Hepatocyte (in vitro differentiated cells): ENCODE data around the gene CYS1. TPM values are rescaled to one million over a fixed set of nuclear protein-coding genes. Genes with fewer than 3 reads are reported as not detected.
A peak's percentile ranks its signal among the peaks of the same experiment; 100 is the strongest.

Source experiments
- DNase-seq: peaks from one replicate; pipeline ENCODE4 v3.0.0-alpha.2; 2016; ENCODE audit warnings: low spot score
- H2AFZ ChIP-seq: fragments of 200-600 bp; sonication (generic); 2 replicates; pipeline ENCODE4 v1.6.0; 2016; ENCODE audit warnings: antibody characterized with exemption, mild to moderate bottlenecking
- H3K27ac ChIP-seq: fragments of 200-600 bp; sonication (generic); 2 replicates; pipeline ENCODE4 v1.5.1; 2016; ENCODE audit warnings: mild to moderate bottlenecking
- H3K27me3 ChIP-seq: fragments of 200-600 bp; sonication (generic); 2 replicates; pipeline ENCODE4 v1.6.1; 2016
- H3K36me3 ChIP-seq: fragments of 200-600 bp; sonication (generic); replicated peaks from 2 replicates; pipeline ENCODE4 v1.5.1; 2016; ENCODE audit warnings: low read depth; ENCODE audit not compliant: insufficient read depth
- H3K4me1 ChIP-seq: fragments of 200-600 bp; sonication (generic); 2 replicates; pipeline ENCODE4 v1.5.1; 2016; ENCODE audit warnings: mild to moderate bottlenecking, moderate library complexity; ENCODE audit not compliant: insufficient read depth
- H3K4me2 ChIP-seq: fragments of 200-600 bp; sonication (generic); 2 replicates; pipeline ENCODE4 v1.6.0; 2016
- H3K4me3 ChIP-seq: fragments of 200-600 bp; sonication (generic); 2 replicates; pipeline ENCODE4 v1.5.1; 2016; ENCODE audit warnings: mild to moderate bottlenecking
- H3K79me2 ChIP-seq: fragments of 200-600 bp; sonication (generic); 2 replicates; pipeline ENCODE4 v1.6.0; 2017; ENCODE audit warnings: mild to moderate bottlenecking
- H3K9me2 ChIP-seq: fragments of 200-600 bp; sonication (generic); replicated peaks from 2 replicates; pipeline ENCODE4 v1.6.0; 2017; ENCODE audit warnings: mild to moderate bottlenecking; ENCODE audit not compliant: insufficient read depth
- H3K9me3 ChIP-seq: fragments of 200-600 bp; sonication (generic); 2 replicates; pipeline ENCODE4 v1.5.1; 2016; ENCODE audit warnings: low read depth, mild to moderate bottlenecking
- H4K20me1 ChIP-seq: fragments of 200-600 bp; sonication (generic); 2 replicates; pipeline ENCODE4 v1.6.0; 2016; ENCODE audit warnings: mild to moderate bottlenecking; ENCODE audit not compliant: insufficient read depth, poor library complexity, severe bottlenecking
- CTCF ChIP-seq: fragments of 200-600 bp; sonication (generic); IDR thresholded peaks from 2 replicates; pipeline ENCODE4 v1.5.1; 2016; ENCODE audit warnings: antibody characterized with exemption, mild to moderate bottlenecking; ENCODE audit not compliant: poor library complexity
- EZH2 ChIP-seq: fragments of 200-600 bp; sonication (generic); IDR thresholded peaks from 2 replicates; pipeline ENCODE4 v1.6.1; 2016; ENCODE audit warnings: antibody characterized with exemption, mild to moderate bottlenecking, borderline replicate concordance
- EZH2phosphoT487 ChIP-seq: fragments of 200-600 bp; sonication (generic); IDR thresholded peaks from one replicate; pipeline ENCODE4 v1.6.1; 2018; ENCODE audit warnings: antibody characterized with exemption, mild to moderate bottlenecking, low read depth, moderate library complexity; ENCODE audit not compliant: unreplicated experiment, severe bottlenecking
- WGBS: methylation state at CpG from one replicate; pipeline ENCODE4 v1.1.6; 2016; ENCODE audit warnings: low lambda C conversion rate; ENCODE audit errors: missing lambda C conversion rate; 5-methylcytosine and 5-hydroxymethylcytosine counted together
- polyA plus RNA-seq: library from polyadenylated mRNA; unstranded; fragments of >200 nt; fragmentation: Nextera tagmentation; extraction: Ambion mirVana; gene quantifications from 2 replicates; pipeline ENCODE4 v1.2.1, GENCODE V29; 2016
- total RNA-seq: library from RNA; depleted of rRNA; stranded (reverse); fragments of >200 nt; gene quantifications from 2 replicates; pipeline ENCODE4 v1.2.3, GENCODE V29; 2014

The CYS1 gene, protein sequence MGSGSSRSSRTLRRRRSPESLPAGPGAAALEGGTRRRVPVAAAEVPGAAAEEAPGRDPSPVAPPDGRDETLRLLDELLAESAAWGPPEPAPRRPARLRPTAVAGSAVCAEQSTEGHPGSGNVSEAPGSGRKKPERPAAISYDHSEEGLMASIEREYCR
- total RNA-seq (1.6 and 2.9 TPM in 2 replicates), polyA plus RNA-seq (0.62 and 2.7 TPM in 2 replicates)

GRCh38 chr2:10079870-10080535 is at the start of gene CYS1:
Gene CYS1, minus strand, starts transcription at chr2:10080411. Its CDS starts 188 bp downstream, at chr2:10080223.
- Histone ChIP-seq H3K4me3 (peak within 1 kb of the TSS; percentile 71), H3K9me3 (no peaks in the 10 kb centered on the region), H3K27me3 (peaks cover 75% of the 10 kb centered on the region), H3K4me1 (peaks cover 6% of the 10 kb centered on the region), H2AFZ (peak within 1 kb of the TSS; percentile 82), H4K20me1 (no peaks in the 10 kb centered on the region), H3K9me2 (no peaks in the 10 kb centered on the region), H3K4me2 (peak within 1 kb of the TSS; percentile 93), H3K27ac (peak within 1 kb of the TSS; percentile 31), H3K36me3 (no peaks in the 10 kb centered on the region), H3K79me2 (no peaks in the 10 kb centered on the region)
- WGBS = 0% methylated on average over 3 of the region's 98 CpGs
- peak; percentile 71 for DNase-seq
- TF ChIP-seq EZH2 = no peak
- no peak for TF ChIP-seq EZH2phosphoT487
- TF ChIP-seq CTCF = no peak

DNA sequence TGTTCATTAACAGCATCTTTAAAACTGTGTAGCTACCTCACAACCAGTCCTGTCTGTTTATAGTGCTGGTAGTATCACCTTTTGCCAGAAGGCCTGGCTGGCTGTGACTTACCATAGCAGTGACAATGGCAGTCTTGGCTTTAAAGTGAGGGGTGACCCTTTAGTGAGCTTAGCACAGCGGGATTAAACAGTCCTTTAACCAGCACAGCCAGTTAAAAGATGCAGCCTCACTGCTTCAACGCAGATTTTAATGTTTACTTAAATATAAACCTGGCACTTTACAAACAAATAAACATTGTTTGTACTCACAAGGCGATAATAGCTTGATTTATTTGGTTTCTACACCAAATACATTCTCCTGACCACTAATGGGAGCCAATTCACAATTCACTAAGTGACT is 49.3 kb upstream of the CYS1 start:
- no peak overlapping the region for H3K27ac ChIP-seq
- peaks cover 5% of the 10 kb centered on the region for H3K4me1 ChIP-seq
- no peak overlapping the region for H3K4me3 ChIP-seq
- H4K20me1 ChIP-seq = no peaks in the 10 kb centered on the region
- no peak overlapping the region for H3K4me2 ChIP-seq
- H3K9me3 ChIP-seq = no peaks in the 10 kb centered on the region
- H3K79me2 ChIP-seq = peaks cover 11% of the 10 kb centered on the region
- no peaks in the 10 kb centered on the region for H3K27me3 ChIP-seq
- no peaks in the 10 kb centered on the region for H3K9me2 ChIP-seq
- 69% methylated on average over 3 of the region's 3 CpGs for WGBS
- no peak for DNase-seq
- TF ChIP-seq CTCF = no peak
- TF ChIP-seq EZH2 = no peak
- no peak for TF ChIP-seq EZH2phosphoT487
- no peak overlapping the region for H2AFZ ChIP-seq
- H3K36me3 ChIP-seq = no peaks in the 10 kb centered on the region

DNA sequence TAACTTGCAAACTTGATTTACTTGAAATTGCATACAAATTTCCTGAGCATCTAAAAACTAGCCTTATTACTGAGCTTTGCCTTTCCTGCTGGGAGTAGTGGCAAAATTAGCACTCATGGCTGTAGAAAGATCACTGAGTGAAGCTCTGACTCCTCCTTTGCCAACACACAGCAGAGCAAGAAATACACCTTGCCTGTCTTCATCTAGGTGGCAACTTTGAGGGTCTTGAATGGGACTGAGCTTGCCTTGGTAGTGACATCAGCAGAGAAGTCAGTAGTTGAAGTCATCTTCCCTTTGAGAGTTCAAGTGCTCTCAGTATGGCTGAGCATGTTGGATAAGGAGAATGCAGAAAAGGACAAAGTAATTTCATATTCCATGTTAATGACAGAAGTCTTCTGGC is 48.2 kb upstream of the CYS1 start:
- Histone ChIP-seq H4K20me1 (no peaks in the 10 kb centered on the region), H3K4me3 (no peak overlapping the region), H3K36me3 (no peaks in the 10 kb centered on the region), H3K27me3 (no peaks in the 10 kb centered on the region), H3K9me2 (no peaks in the 10 kb centered on the region), H3K9me3 (no peaks in the 10 kb centered on the region), H3K4me1 (peaks cover 5% of the 10 kb centered on the region), H3K79me2 (peaks cover 15% of the 10 kb centered on the region), H2AFZ (no peak overlapping the region), H3K27ac (no peak overlapping the region), H3K4me2 (no peak overlapping the region)
- DNase-seq = no peak
- TF ChIP-seq EZH2phosphoT487 (no peak), CTCF (no peak), EZH2 (no peak)
